Thoracic aorta (tissue), 2 donors: ENCODE measurements around the gene PLET1. TPM values are rescaled to one million over a fixed set of nuclear protein-coding genes. Genes with fewer than 3 reads are reported as not detected.
A peak's percentile ranks its signal among the peaks of the same experiment; 100 is the strongest.

Source experiments
- ATAC-seq: fragments of 150-250 bp; one replicate; pipeline ENCODE4 v1.8.0; 2017; ENCODE audit warnings: low read depth; ENCODE audit not compliant: insufficient number of reproducible peaks, low FRiP score
- DNase-seq: peaks from one replicate; pipeline ENCODE4 v3.0.0-alpha.2; 2020; ENCODE audit warnings: low spot score
- H3K27ac ChIP-seq, 2 donors: fragments of 200-600 bp; sonication (generic); 1 replicate in 1 of 2; 2 replicates in 1 of 2; pipeline ENCODE4 v1.5.1; 2016; ENCODE audit warnings: mild to moderate bottlenecking in 2 of 2, moderate library complexity in 2 of 2
- H3K27me3 ChIP-seq: fragments of 200-600 bp; sonication (generic); replicated peaks from 2 replicates; pipeline ENCODE4 v1.6.0; 2016; ENCODE audit warnings: mild to moderate bottlenecking; ENCODE audit not compliant: insufficient read depth
- H3K36me3 ChIP-seq: fragments of 200-600 bp; sonication (generic); one replicate; pipeline ENCODE4 v1.5.1; 2016
- H3K4me1 ChIP-seq, 2 donors: fragments of 200-600 bp; sonication (generic); 1 replicate in 1 of 2; 2 replicates in 1 of 2; pipeline versions ENCODE4 v1.5.1 to v1.6.0; 2016; ENCODE audit warnings: low read depth in 2 of 2, mild to moderate bottlenecking in 1 of 2; ENCODE audit not compliant: control insufficient read depth in 1 of 2
- H3K4me3 ChIP-seq: fragments of 200-600 bp; sonication (generic); 2 replicates; pipeline ENCODE4 v1.5.1; 2016; ENCODE audit warnings: mild to moderate bottlenecking
- H3K9me3 ChIP-seq: fragments of 200-600 bp; sonication (generic); 2 replicates; pipeline ENCODE4 v1.5.1; 2016
- total RNA-seq, 2 donors: library from RNA; depleted of rRNA; stranded (reverse); fragments of >200 nt; gene quantifications; one replicate each; pipeline versions ENCODE4 v1.1.0 to v1.2.3, GENCODE V29; 2016
- TF ChIP-seq, protein P1 (sequence below): fragments of 200-600 bp; sonication (generic); IDR thresholded peaks from one replicate; pipeline ENCODE4 v1.5.1; 2019; ENCODE audit warnings: antibody characterized with exemption

PLET1 gene
- total RNA-seq, 2 donors from 2014 or later, result not detected

DNA sequence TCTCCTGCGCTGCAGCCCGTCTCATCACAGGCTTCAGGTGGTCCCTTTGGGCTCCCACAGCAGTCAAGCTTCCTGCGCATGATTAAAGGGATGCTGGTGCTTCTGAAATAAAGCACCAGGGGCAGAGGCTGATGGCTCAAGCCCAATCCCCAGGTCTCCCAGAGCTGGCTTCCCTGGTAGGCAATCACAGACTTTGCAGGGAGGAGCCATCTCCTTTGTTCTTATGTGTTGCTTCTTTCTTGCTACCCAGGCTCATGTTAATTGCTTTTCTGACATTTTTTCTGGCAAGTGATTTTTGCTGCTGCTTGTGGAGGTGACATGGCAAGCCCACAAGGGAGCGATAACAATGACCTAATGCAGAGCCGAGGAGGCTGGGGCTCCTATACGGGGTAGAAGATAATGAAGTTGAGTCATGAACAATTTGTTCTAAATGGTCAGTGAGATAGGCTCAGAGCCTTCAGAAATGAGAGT lies 25.2 kb upstream of the PLET1 start:
- ATAC-seq (no peak), DNase-seq (no peak)
- Histone ChIP-seq H3K9me3 (no peaks in the 10 kb centered on the region), H3K4me3 (no peak overlapping the region), H3K36me3 (no peaks in the 10 kb centered on the region), H3K27me3 (no peaks in the 10 kb centered on the region), H3K4me1 (peaks cover 3 to 10% of the 10 kb centered on the region in 2 donors), H3K27ac (no peak overlapping the region)
- TF ChIP-seq, protein P1, sequence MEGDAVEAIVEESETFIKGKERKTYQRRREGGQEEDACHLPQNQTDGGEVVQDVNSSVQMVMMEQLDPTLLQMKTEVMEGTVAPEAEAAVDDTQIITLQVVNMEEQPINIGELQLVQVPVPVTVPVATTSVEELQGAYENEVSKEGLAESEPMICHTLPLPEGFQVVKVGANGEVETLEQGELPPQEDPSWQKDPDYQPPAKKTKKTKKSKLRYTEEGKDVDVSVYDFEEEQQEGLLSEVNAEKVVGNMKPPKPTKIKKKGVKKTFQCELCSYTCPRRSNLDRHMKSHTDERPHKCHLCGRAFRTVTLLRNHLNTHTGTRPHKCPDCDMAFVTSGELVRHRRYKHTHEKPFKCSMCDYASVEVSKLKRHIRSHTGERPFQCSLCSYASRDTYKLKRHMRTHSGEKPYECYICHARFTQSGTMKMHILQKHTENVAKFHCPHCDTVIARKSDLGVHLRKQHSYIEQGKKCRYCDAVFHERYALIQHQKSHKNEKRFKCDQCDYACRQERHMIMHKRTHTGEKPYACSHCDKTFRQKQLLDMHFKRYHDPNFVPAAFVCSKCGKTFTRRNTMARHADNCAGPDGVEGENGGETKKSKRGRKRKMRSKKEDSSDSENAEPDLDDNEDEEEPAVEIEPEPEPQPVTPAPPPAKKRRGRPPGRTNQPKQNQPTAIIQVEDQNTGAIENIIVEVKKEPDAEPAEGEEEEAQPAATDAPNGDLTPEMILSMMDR, result no peak

DNA sequence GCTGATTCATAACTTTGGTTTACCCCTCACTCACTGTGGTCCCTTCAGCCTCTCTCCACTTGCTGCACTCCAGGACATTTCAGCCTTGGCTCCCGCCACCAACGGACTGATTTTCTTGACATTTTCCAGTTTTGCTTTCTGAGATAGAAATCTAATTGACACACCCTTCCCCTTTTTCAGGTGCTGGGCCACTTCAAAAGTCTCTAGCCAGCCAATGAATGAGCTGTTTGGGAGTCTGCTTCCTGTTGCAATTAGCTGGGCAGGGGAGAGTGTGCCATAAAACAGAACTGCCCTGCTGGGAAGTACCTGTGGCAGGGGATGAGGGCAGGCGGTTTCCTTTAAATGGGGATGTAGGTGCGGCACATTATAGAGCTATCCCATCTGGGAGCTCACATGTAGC lies 21.1 kb upstream of the PLET1 start:
- ATAC-seq, result no peak
- H3K27ac ChIP-seq, result no peak overlapping the region
- H3K4me1 ChIP-seq, result peaks cover 0 to 7% of the 10 kb centered on the region in 2 donors
- no peak for DNase-seq
- TF ChIP-seq, protein P1, result no peak
- no peaks in the 10 kb centered on the region for H3K36me3 ChIP-seq
- H3K9me3 ChIP-seq, result no peaks in the 10 kb centered on the region
- H3K4me3 ChIP-seq, result no peak overlapping the region
- no peaks in the 10 kb centered on the region for H3K27me3 ChIP-seq

DNA sequence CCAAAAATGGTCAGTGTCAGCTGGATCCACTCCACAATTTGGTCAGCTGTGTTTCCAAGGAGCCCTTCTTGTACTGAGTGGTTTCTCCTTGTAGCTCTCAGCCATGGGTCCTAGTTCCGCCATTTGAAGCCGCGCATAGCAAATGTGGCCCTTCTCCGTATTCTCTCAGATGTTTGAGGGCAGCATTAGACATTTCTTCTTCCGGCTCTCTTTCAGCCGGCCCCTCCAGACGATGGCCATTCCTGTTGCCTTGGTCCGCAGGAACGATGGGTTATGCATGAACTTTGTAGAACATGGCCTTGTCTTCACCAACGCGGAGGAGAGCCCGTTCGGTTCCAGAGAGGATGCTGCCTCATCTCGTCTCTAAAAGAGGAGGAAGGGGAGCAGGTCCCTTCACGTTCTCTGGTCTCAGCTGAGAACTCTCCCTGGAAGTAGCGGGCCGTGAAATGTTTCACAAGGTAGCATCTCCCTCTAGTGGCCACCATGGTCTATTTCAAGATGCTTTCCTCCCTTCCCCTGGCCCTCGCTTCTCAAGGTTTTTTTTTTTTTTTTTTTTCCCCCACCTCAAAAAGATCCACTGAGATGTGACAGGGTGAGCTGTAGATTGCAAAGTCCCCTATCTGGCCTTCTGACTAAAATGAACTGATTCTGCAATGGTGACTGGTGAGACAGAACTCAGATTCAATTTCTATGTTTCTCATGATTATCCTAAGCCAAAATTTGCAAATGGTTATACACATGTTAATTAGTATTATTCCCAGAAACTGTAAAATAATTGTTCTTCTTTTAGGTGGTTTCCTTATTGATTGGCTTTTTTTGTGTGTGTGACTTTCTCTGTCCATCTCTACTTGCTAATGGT lies 19.8 kb upstream of the PLET1 start:
- H3K4me3 ChIP-seq, result peak overlapping the region; percentile 84
- DNase-seq (no peak), ATAC-seq (peak; percentile 79)
- H3K9me3 ChIP-seq, result no peaks in the 10 kb centered on the region
- no peaks in the 10 kb centered on the region for H3K36me3 ChIP-seq
- H3K27ac ChIP-seq, result peak overlapping the region in 1 of 2 donors; percentile 61
- TF ChIP-seq, protein P1, result peak; percentile 63
- H3K27me3 ChIP-seq, result no peaks in the 10 kb centered on the region
- H3K4me1 ChIP-seq, result peaks cover 0 to 7% of the 10 kb centered on the region in 2 donors

DNA sequence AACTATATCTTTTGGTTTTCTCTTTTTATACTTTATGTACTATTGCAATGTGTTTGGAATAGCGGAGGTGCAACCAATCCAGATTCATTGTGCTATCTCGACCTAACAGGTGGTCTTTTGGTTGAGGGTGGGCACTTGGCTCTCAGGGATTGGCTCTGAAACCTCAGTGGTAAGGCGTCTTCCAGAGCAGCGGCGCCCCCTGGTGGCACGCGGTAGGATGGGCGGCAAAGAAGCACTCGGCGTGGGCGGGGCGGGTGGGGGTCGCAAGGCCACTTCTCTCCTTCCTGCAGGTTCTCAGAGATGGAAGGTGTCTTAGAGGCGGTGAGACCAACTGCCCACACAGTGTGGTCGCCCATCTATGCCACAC lies 19.2 kb upstream of the PLET1 start:
- Histone ChIP-seq H3K36me3 (no peaks in the 10 kb centered on the region), H3K27ac (peak overlapping the region in 1 of 2 donors; percentile 61), H3K4me3 (peak overlapping the region; percentile 84), H3K9me3 (no peaks in the 10 kb centered on the region), H3K4me1 (peaks cover 0 to 7% of the 10 kb centered on the region in 2 donors), H3K27me3 (no peaks in the 10 kb centered on the region)
- no peak for DNase-seq
- ATAC-seq, result peak; percentile 67
- TF ChIP-seq, protein P1, result peak; percentile 93

DNA sequence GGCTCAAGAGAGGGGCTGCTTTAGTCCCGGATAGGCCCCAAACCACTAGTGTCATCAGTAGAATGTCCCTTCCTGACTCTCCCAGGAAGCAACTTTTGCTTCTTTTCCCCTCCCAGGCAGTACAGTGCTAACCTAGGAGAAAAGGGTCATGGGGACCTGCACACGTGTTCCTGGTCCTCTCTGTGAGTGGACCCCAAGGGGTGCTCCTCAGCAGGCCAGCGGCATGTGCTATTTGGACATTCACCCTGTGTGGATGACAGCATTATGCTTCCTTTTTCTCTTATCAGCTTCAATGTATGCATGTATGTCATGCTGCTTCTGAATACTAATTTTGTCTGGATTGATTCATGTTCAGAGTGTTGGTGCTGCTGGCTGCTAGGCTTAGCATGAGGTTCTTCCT lies 18.1 kb upstream of the PLET1 start:
- no peak overlapping the region for H3K27ac ChIP-seq
- ATAC-seq (no peak), DNase-seq (no peak)
- TF ChIP-seq, protein P1, result no peak
- no peak overlapping the region for H3K4me3 ChIP-seq
- H3K4me1 ChIP-seq, result peaks cover 0 to 7% of the 10 kb centered on the region in 2 donors
- no peaks in the 10 kb centered on the region for H3K9me3 ChIP-seq
- H3K36me3 ChIP-seq, result no peaks in the 10 kb centered on the region
- no peaks in the 10 kb centered on the region for H3K27me3 ChIP-seq
